ENCODE data around the gene AKR1B15.

Gene AKR1B15

GRCh38 chr7:134593530-134594392 lies 44.9 kb downstream of the AKR1B15 start:
- Mint-ChIP-seq H3K27ac (peak overlapping the region; percentile 47), H3K9me3 (peaks cover 15% of the 10 kb centered on the region), H3K36me3 (ENCODE audit: low read depth) (no peaks in the 10 kb centered on the region), H3K27me3 (no peaks in the 10 kb centered on the region), H3K4me3 (no peak overlapping the region), H3K4me1 (ENCODE audit: low read depth) (peaks cover 7% of the 10 kb centered on the region)
- intact Hi-C loops (cut with micrococcal nuclease) = no loop called here

GRCh38 chr7:134594877-134595276 lies 46.0 kb downstream of the AKR1B15 start:
- intact Hi-C loops (cut with micrococcal nuclease) = no loop called here
- no peaks in the 10 kb centered on the region for H3K36me3 Mint-ChIP-seq (ENCODE audit: low read depth)

GRCh38 chr7:134599371-134599770 lies 50.5 kb downstream of the AKR1B15 start:
- H3K27ac Mint-ChIP-seq = no peak overlapping the region
- intact Hi-C loops (cut with micrococcal nuclease) = no loop called here

More at GRCh38 chr7:134594877-134595276, 46.0 kb downstream of the AKR1B15 start:
- peaks cover 7% of the 10 kb centered on the region for H3K4me1 Mint-ChIP-seq (ENCODE audit: low read depth)
- no peak overlapping the region for H3K4me3 Mint-ChIP-seq
- H3K9me3 Mint-ChIP-seq = peaks cover 20% of the 10 kb centered on the region
- H3K27me3 Mint-ChIP-seq = no peaks in the 10 kb centered on the region
- H3K27ac Mint-ChIP-seq = no peak overlapping the region

DNA sequence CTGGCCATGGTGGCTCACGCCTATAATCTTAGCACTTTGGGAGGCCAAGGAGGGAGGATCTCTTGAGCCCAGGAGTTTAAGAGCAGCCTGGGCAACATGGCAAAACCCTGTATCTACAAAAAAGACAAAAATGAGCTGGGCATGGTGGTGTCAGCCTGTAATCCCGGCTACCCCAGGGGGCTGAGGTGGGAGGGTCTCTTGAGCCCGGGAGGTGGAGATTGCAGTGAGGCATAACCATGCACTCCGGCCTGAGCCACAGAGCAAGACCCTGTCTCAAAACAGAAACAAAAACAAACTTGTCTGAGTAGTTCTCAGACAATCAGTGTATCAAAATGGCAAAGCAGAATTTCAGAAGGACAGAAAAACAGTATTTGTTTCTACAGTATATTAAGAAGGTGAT lies 52.5 kb downstream of the AKR1B15 start:
- H3K9me3 Mint-ChIP-seq = peaks cover 9% of the 10 kb centered on the region
- peaks cover 7% of the 10 kb centered on the region for H3K4me1 Mint-ChIP-seq (ENCODE audit: low read depth)
- no peaks in the 10 kb centered on the region for H3K36me3 Mint-ChIP-seq (ENCODE audit: low read depth)
- no peak overlapping the region for H3K27ac Mint-ChIP-seq
- peaks cover 3% of the 10 kb centered on the region for H3K27me3 Mint-ChIP-seq
- intact Hi-C loops (cut with micrococcal nuclease) = no loop called here
- H3K4me3 Mint-ChIP-seq = no peak overlapping the region

More at GRCh38 chr7:134599371-134599770, 50.5 kb downstream of the AKR1B15 start:
- Mint-ChIP-seq H3K4me3 (no peak overlapping the region), H3K27me3 (no peaks in the 10 kb centered on the region), H3K4me1 (ENCODE audit: low read depth) (peaks cover 4% of the 10 kb centered on the region), H3K9me3 (peaks cover 9% of the 10 kb centered on the region), H3K36me3 (ENCODE audit: low read depth) (no peaks in the 10 kb centered on the region)

DNA sequence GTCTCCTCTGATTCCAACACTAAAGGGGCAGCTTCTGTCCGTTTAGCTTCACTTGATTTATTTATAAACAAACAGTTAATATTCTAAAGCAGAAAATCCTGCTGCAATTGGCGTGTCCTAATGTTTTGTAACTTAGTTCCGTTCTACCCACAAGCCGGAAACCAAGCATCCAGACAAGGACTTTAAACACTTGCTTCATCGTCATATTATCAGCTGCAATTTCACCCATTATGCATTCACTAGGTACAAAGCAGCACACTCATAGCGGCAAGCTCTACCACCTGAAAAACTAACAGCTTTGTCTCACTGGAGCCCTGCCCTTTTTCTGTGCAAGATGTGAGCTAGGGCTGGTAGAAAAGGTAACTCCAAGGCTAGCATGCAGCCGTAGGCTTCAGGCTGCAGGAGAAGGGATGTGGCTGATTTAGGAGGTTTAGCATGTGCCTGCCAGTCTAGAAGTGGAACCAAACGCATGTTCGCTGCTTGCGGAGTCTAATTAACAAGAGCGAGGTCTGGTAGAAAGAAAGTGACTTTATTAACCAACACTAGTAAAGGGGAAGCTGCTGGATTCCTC lies 54.1 kb downstream of the AKR1B15 start:
- intact Hi-C loops (cut with micrococcal nuclease) = no loop called here
- no peaks in the 10 kb centered on the region for H3K36me3 Mint-ChIP-seq (ENCODE audit: low read depth)
- peak overlapping the region; percentile 50 for H3K4me3 Mint-ChIP-seq
- H3K27me3 Mint-ChIP-seq = peaks cover 5% of the 10 kb centered on the region
- peak overlapping the region; percentile 75 for H3K27ac Mint-ChIP-seq
- peaks cover 9% of the 10 kb centered on the region for H3K9me3 Mint-ChIP-seq
- H3K4me1 Mint-ChIP-seq (ENCODE audit: low read depth) = peaks cover 10% of the 10 kb centered on the region

DNA sequence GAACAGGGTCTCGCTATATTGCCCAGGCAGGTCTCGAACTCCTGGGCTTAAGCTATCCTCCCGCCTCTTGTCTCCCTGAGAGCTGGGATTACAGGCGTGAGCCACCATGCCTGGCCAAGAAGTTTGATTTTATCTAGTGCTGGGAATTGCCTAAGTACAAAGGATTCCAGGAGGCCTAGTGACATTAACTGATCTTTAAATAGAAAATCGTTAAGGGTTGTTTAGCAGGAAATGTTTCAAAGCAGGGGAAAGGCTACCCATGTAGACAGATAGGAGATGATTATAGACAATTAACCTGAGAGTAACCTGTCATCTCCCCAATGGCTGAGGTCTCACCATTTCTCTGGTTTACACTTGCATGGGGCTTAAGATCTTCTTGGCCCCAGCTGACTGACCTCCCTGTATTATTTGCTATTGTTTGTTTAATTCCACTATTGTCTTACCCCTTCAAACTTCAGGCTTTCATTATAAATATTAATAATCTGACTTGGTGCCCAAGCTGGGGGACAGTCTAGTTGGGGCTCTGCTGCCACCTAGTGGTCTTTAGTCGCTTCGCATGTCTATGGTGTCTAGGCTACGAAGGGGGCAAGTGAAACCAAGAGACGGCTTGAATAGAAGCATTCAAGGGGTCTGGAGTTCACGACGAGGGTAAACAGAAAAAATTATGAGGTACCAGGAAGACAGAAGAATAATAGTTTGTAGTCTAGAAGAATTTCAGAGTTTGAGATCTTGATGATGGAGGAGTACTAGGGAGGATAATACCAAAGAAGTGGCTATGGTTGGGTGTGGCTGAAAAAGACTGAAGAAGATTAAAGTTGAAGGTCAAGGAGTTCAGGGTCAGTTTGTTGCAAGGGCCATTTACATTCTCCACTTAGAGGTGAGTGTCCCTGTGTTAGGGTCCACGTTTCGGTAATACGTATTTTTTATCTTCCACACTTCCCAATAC lies 57.3 kb downstream of the AKR1B15 start:
- no peaks in the 10 kb centered on the region for H3K36me3 Mint-ChIP-seq (ENCODE audit: low read depth)
- peaks cover 10% of the 10 kb centered on the region for H3K4me1 Mint-ChIP-seq (ENCODE audit: low read depth)
- intact Hi-C loops (cut with micrococcal nuclease) = loop anchor here (1.0 to 5.0 kb wide), 3 partner anchors 59 to 174 kb away; partner anchors contain the start of gene AKR1B15
- no peaks in the 10 kb centered on the region for H3K9me3 Mint-ChIP-seq
- peak overlapping the region; percentile 45 for H3K27ac Mint-ChIP-seq
- H3K27me3 Mint-ChIP-seq = peaks cover 5% of the 10 kb centered on the region
- peak overlapping the region; percentile 21 for H3K4me3 Mint-ChIP-seq

GRCh38 chr7:134611611-134612151 lies 62.8 kb downstream of the AKR1B15 start:
- H3K27ac Mint-ChIP-seq = no peak overlapping the region
- H3K4me1 Mint-ChIP-seq (ENCODE audit: low read depth) = peaks cover 30% of the 10 kb centered on the region
- intact Hi-C loops (cut with micrococcal nuclease) = no loop called here
- no peak overlapping the region for H3K4me3 Mint-ChIP-seq
- H3K36me3 Mint-ChIP-seq (ENCODE audit: low read depth) = no peaks in the 10 kb centered on the region
- peaks cover 7% of the 10 kb centered on the region for H3K9me3 Mint-ChIP-seq
- H3K27me3 Mint-ChIP-seq = peaks cover 2% of the 10 kb centered on the region

- Mint-ChIP-seq H3K27me3 (peaks cover 2% of the 10 kb centered on the region), H3K4me3 (no peak overlapping the region), H3K36me3 (ENCODE audit: low read depth) (no peaks in the 10 kb centered on the region), H3K4me1 (ENCODE audit: low read depth) (peaks cover 33% of the 10 kb centered on the region), H3K27ac (no peak overlapping the region), H3K9me3 (peaks cover 7% of the 10 kb centered on the region)
- intact Hi-C loops (cut with micrococcal nuclease) = no loop called here
Observed at GRCh38 chr7:134612197-134612596, 63.3 kb downstream of the AKR1B15 start.

- Mint-ChIP-seq H3K4me1 (ENCODE audit: low read depth) (peaks cover 37% of the 10 kb centered on the region), H3K9me3 (peaks cover 7% of the 10 kb centered on the region), H3K27me3 (no peaks in the 10 kb centered on the region), H3K36me3 (ENCODE audit: low read depth) (no peaks in the 10 kb centered on the region), H3K27ac (peak overlapping the region; percentile 38), H3K4me3 (no peak overlapping the region)
- intact Hi-C loops (cut with micrococcal nuclease) = no loop called here
Observed at GRCh38 chr7:134613623-134614347, 64.9 kb downstream of the AKR1B15 start.

DNA sequence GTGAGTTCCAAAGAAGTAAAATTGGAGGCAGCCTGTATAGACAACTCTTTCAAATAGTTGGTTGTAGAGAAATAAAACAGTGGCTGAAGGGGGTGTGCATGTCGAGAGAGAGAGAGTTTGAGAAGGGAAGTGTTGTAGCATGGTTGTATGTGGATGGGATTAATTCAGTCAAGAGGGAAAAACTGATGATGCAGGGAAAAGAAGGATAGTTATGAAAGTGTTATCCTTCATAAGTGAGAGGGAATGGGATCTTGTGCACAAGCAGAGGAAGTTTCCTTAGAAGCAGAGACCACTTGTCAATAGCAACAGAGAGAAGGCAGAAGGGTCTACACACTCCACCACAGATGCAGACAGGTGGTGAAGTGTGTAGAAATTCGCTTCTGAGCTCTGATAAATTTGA lies 67.7 kb downstream of the AKR1B15 start:
- H3K36me3 Mint-ChIP-seq (ENCODE audit: low read depth) = no peaks in the 10 kb centered on the region
- H3K4me3 Mint-ChIP-seq = no peak overlapping the region
- H3K27me3 Mint-ChIP-seq = no peaks in the 10 kb centered on the region
- intact Hi-C loops (cut with micrococcal nuclease) = no loop called here
- peaks cover 48% of the 10 kb centered on the region for H3K4me1 Mint-ChIP-seq (ENCODE audit: low read depth)
- H3K9me3 Mint-ChIP-seq = peaks cover 7% of the 10 kb centered on the region
- no peak overlapping the region for H3K27ac Mint-ChIP-seq

GRCh38 chr7:134618756-134619530 lies 70.0 kb downstream of the AKR1B15 start:
- Mint-ChIP-seq H3K9me3 (peaks cover 7% of the 10 kb centered on the region), H3K27me3 (no peaks in the 10 kb centered on the region), H3K27ac (peak overlapping the region; percentile 68), H3K4me1 (ENCODE audit: low read depth) (peaks cover 44% of the 10 kb centered on the region), H3K36me3 (ENCODE audit: low read depth) (no peaks in the 10 kb centered on the region), H3K4me3 (no peak overlapping the region)
- intact Hi-C loops (cut with micrococcal nuclease) = no loop called here

- Mint-ChIP-seq H3K36me3 (ENCODE audit: low read depth) (no peaks in the 10 kb centered on the region), H3K4me3 (no peak overlapping the region), H3K27ac (peak overlapping the region; percentile 68), H3K9me3 (peaks cover 7% of the 10 kb centered on the region), H3K4me1 (ENCODE audit: low read depth) (peaks cover 37% of the 10 kb centered on the region), H3K27me3 (no peaks in the 10 kb centered on the region)
- intact Hi-C loops (cut with micrococcal nuclease) = no loop called here
Observed at GRCh38 chr7:134619627-134620331, 70.9 kb downstream of the AKR1B15 start.
